ENCODE results near the gene ALOX5AP.
A peak's percentile ranks its signal among the peaks of the same experiment; 100 is the strongest.

Gene ALOX5AP

DNA sequence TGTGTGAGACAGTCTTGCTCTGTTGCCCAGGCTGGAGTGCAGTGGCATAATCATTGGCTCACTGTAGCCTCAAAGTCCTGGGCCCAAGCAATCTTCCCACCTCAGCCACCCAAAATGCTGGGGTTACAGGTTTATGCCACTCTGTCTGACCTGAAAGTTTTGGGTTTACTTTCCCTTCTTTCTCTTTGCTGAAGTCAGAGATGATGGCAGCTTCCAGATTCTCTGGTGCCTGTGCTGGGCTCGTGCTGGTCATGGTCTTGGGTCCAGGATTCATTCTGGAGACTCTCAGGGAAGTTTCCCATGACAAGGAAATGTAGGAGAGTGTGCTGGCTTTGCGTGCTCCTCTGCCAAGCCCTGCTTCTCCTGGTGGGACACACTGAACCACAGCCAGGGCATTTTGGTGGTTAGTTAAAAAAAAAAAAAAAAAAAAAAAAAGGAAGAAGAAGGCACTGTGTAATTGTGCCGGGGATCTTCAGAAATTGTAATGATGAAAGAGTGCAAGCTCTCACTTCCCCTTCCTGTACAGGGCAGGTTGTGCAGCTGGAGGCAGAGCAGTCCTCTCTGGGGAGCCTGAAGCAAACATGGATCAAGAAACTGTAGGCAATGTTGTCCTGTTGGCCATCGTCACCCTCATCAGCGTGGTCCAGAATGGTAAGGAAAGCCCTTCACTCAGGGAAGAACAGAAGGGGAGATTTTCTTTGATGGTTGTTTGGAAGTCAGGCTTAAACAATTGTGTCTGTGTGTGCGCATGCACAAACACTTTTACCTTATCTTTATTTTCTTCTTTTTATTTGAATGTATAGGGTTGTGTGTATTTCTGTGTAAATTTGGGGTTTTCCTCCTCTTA is at the start of gene ALOX5AP:
Gene ALOX5AP (plus strand): TSS at position 519 of the 847 bp plus-strand sequence. CDS start 63 bp downstream, at position 582.
- DNase-seq (ENCODE audit: low read depth), result no peak

DNA sequence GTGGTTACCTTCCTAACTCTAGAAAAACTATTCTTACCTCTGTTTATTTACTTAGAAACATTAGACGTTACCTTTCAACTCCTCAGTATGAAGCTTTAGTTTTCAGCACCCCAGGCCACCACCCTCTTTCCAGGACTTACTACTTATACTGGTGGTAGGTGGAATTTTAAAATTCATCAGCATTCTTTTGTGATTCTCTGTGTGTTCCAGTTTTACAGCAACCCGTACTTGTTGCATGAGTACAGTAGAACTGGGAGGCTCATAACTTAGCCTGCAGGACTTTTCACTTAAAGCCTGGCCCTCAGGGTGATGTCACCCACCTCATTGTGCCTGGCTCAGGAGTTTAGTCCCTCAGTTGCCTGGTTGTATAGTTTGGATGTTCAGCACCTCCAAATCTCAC is 49.4 kb upstream of the ALOX5AP start:
- DNase-seq (ENCODE audit: low read depth), result no peak

DNA sequence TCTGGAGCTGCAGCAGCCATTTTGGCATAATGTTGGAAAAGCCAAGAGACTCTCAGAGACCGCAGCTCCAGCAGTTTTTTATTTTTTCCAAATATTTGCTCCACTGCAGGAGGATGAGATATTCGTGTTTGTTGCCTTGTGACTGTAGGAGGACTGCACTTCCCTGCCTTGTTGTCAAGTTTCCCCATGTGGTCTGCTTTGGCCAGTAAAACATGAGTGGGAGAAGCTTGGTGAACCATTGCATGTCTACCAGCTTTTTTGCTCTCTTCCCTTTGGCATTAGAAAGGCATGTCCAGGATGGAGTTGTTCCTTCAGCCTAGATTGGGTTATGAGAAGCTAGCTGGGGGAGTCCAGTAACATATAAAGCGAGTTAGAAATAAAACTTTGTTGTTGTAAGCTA is 47.7 kb upstream of the ALOX5AP start:
- no peak for DNase-seq (ENCODE audit: low read depth)

DNA sequence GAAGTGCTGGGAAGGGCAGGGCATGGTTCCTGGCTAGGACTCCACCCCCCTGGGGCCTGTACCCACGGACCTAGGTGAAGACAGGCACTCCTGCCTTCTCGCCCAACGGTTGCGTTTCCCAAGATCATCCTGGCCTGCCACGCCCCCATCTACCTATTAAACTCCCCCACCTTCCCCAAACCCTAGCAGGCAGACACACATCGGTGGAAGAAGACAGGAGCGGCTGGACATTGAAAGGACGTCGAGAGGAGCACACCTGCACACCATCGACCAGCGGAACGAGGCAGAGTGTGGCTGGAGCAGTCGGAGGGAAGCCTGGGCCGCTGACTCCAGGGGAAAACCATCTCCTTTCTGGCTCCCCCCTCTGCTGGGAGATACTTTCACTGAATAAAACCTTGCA is 45.6 kb upstream of the ALOX5AP start:
- no peak for DNase-seq (ENCODE audit: low read depth)

DNA sequence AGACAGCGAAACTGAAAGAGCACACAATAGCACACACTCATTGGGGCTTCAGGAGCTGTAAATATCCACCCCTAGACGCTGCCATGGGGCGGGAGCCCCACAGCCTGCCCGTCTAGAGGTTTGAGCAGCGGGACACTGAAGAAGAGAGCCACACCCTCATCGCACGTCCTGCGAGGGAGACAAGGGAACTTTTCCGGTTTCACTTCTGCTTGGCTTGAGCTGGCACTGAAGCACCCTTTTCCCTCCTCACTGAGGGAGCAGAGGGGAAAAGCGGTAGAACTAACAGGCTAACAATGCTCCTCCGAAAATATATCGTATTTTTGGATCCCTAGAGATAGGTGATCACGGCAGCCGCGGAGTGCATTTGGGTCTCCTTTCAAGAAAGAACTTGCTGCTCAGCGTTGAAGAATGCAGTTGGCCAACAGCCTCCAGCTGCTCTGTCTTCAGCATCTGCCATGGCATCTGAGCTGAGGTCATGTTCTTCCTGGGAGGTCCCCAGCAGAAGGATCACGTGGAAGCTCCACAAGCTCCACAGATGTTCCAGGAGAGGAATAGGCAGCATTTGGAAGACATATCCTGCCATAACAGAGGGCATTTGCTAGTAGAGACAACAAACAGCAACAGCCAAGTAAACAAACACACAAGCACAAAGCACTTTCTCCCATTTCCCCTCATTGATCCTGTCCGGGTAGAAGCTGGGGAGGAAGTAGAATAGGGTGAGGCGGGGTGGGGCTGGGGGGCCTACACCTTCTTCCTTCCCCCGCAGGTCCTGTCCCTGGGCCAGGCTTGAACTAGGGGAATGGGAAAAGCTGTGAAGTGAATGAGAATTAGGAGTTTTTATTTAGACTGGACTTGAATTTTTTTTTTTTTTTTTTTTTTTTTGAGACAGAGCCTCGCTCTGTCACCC is 44.8 kb upstream of the ALOX5AP start:
- DNase-seq (ENCODE audit: low read depth), result peak; percentile 80

DNA sequence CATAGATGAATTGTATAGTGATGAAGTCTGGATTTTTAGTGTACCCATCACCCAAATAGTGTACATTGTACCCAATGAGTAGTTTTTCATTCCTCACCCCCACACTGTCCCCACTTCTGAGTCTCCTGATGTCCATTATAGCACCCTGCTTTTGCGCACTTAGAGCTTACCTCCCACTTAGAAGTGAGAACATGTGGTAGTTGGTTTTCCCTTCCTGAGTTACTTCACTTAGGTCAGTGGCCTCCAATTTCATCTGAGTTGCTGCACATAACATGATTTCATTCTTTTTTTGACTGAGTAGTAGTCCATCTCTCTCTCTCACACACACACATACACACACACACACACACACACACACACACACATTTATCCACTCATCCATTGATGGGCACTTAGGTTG is 43.2 kb upstream of the ALOX5AP start:
- DNase-seq (ENCODE audit: low read depth), result no peak

DNA sequence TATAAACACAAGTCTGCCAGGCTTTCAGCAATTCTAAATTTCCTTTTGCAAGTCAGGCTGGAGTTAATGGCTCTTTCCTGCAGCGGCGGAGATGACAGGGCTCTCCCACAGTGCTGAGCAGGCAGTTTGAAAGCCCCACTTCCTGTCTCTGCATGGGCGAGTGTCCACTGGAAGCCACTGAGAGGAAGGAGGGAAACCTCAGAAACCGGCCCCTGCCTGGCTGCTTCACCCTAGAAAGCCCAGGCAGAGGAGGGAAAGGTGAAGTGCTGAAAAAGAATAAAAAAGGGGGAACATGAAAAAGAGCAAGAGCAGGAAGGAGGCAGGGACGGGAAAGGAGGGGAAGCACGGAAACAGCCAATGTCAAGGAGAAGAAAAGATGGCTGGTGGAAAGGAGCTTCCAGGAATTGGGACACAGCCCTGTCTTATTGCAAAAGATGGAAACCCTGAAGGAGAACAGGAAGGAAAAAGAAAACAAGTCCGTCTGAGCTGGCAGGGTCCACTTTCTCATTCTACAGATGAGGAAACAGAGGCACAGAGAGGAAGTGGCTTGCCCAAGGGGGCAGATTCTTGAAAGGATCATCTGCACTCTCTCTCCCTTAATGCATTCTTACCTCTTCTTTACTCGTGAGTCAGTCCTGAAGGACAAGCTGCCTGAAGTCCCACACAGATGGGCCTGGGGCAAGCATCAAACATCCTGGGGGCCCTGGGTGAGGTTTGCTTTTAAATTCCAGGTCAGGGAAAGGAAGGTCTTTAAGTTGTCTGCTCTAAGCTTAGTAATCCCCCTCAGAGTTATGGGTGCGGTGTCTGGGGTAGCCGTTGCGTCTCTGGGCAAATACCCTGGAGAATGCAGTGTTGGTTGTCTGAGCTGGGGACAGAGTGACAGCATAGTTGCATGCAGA is 38.8 kb upstream of the ALOX5AP start:
- DNase-seq (ENCODE audit: low read depth), result no peak

DNA sequence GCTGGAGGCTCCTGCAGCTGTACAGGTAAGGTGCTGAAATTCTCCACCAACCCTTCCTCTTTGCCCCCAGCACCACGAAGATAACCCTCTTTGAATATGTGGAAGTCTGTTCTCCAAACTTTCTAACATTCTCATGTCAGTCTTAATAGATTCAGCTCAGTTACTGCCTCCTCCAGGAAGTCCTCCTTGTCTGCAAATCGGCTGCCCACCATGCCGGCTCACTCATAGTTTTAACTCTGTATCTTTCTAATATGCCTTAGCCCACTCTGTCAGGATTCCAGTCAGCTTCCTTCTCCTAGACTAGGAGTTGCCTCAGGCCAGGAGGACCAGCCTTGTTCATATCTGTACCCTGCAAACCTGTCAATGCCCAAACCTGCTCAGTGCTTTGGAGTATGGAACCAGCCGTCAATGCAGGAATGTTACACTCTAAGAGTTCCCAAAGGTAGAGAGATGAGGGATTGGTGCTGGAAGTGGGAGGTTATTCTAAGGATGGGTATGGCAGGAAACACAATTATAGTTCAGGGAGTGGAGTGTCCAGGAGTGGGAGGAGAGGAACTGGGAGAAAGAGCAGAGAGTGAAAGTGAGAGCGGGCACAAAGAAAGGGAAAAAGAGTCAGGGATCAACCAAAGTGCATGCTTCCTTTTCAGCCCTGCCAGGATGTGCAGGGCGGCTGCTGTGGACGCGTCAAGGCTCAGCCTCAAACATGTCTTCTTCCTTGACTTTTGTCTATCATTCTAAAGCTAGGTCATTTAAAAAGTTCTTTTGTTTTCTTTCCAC is 38.0 kb upstream of the ALOX5AP start:
- no peak for DNase-seq (ENCODE audit: low read depth)

DNA sequence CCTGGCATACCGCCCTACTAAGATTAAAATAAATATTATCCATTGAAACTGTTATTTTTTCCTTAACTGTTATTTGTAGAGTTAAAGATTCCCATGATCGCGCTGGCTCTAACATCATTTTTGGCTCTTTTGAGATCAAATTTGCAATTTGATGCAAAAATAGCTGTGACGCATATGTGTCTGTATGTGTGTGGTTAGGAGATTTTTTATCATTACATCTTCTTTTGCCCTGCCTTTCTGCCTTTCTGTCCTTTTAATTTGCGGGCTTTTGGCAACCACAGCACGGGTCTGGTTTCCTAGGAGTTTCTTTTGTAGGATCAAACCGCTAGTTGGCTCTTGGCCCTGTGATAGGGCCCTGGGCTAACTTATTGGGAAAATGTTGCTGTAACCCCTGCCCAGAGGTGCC is 37.3 kb upstream of the ALOX5AP start:
- peak; percentile 75 for DNase-seq (ENCODE audit: low read depth)

DNA sequence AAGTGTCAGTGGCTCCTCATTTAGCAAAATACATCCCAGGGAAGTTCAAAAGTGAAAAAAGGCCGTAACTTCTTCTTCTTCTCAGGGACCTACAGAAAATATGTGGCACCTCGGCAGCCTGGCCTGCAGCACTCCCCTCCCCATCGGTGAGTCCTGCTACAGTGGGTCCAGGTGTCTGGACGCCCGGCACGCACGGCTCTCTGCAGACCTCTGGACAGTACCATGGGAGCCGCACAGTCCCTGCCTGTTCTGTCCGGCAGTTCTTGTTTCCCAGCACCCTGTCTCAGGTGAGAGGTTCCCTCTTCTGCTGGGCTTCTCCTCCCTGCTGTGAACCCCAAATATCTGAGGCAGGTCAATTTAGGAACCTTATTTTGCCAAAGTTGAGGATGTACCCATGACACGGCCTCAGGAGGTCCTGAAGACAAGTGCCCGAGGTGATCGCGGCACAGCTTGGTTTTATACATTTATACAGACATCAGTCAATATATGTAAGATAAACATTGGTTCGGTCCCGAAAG is 36.8 kb upstream of the ALOX5AP start:
- no peak for DNase-seq (ENCODE audit: low read depth)

DNA sequence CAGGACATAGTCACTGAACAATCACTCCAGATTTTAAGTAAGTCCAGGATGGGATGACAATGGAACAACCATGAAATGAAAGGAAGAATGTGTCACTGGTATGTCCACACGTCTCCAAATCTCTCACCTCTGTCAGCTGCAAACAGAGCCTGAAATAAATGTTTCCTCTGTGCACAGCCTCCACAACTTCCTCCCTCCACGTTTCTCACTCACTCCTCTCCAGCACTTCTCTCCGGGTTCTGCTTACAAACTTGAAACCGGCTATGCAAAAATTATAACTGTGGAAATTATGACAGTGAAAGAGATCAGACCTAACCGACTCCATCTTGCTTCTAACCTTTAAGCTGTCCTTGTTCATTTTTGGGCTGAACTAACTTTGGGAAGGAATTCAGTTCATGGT is 35.0 kb upstream of the ALOX5AP start:
- DNase-seq (ENCODE audit: low read depth), result no peak

DNA sequence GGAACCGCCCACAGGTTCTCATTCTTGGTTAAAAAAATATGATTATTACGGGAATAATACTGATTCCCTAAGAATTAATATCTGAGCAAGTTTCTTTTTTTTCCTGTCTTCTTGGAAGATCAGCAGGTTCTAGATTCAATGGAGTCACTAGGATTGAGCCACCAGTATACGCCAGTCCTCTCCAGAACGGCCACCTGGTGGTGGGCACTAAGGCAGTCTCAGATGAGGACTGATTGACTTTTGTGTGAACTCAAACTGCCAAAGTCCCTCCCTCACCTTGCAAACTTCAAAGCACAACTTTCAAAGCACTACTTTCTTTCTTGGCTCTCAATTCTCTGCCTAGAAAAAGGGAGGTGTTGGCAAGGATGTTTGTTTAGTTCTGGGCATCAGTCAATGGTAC is 33.3 kb upstream of the ALOX5AP start:
- DNase-seq (ENCODE audit: low read depth), result no peak

DNA sequence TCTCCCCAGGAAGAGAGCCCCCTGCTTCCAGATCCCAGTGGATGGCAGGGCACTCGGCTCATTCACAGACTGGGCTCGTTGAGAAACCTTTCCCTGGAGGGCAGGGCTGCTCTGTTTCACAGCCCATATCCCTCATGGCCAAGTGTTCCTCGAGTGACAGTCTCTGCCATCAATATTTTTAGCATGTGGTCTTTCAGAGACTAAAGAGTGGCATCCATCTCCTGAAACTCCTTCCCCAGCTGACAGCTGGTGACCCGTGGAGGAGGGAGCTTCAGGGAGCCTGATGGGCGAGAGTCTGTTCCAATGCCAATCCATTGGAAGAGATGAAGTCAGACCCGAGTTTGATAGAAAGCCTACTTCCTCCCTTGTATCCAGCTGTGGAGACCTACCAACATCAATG is 30.7 kb upstream of the ALOX5AP start:
- DNase-seq (ENCODE audit: low read depth), result no peak

DNA sequence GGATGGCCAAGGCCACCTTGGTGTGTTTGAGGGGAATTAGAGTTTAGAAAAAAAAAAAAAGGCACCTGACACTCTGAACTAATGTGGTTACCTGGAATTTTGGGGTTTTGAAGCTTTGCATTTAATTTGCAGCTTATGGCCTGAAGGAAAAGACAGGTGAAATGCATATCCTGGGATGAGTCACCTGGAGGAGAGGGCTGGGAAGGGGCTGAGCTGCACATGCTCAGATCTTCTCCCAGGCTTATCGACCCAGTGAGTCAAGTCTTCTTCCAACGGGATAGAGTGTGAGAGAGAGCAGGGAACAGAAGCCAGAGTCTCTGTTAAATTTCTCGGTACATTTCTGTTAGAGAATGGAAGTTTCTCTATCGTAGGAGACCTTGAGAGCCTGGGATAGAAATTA is 29.7 kb upstream of the ALOX5AP start:
- no peak for DNase-seq (ENCODE audit: low read depth)

DNA sequence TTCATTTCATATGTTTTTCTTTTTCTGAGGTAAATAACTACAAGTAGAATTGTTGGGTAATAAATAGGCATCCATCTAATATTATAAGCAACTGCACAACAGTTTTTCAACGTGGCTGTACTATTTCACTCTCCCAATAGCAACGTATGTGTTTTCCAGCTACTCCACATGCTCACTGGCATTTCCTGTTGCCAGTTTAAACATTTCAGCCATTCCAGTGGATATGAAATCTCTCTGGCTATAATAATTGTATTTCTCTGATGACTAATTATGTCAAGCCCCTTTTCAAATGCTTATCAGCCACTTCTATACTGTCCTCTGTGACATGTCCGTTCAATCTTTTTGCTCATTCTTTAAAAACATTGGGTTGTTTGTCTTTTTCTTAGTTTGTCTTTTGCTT is 26.8 kb upstream of the ALOX5AP start:
- no peak for DNase-seq (ENCODE audit: low read depth)

DNA sequence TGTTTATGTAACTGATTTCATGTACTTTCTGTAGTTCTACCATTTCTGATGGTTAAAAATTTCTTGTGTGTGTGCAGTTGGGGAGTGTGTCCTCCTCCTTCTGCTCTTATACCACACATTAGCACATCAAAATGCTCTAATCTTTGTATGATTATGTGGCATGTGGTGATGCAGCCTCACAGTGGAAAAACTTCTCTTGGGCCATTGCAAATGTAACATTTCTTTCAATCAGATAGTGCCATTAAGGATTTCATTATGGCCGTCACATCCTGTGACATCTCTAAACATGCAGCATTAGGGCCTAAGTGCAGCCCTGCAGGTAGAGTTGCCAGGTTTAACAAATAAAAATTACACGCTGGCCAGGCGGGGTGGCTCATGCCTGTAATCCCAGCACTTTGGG is 24.9 kb upstream of the ALOX5AP start:
- no peak for DNase-seq (ENCODE audit: low read depth)

DNA sequence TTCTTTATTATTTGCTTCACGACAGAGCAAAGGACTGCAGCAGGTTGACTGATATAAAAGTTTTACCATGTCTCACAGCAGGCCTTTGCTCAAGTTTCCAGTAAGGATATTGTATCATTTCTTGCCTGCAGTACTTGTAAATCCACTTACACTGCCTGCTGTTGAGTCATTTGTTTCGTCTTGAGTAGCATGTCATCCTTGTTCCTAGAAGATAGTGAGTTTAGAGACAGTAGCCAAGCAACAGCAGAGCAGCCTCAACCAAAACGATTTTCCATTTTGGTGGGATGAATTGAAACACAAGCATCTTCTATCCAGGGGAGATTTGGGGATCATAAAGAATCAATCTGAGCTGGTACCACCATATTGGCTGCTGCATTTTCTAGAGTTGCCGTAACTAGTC is 24.0 kb upstream of the ALOX5AP start:
- DNase-seq (ENCODE audit: low read depth), result no peak

DNA sequence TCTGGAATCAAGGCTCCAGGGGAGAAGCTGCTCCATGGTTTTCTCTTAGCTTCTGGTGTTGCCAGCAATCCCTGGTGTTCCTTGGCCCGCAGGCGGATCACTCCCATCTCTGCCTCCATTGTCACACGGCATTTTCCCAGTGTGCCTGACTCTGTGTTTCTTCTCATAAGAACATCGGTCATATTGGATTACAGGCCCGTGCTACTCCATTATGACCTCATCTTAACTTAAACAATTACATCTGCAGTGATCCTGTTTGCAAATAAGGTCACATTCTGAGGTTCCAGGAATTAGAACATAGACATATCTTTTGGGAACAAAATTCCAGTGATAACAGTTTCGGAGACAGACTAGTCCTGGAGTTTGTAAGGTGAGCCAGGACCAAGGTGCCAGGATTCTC is 23.5 kb upstream of the ALOX5AP start:
- DNase-seq (ENCODE audit: low read depth), result no peak

DNA sequence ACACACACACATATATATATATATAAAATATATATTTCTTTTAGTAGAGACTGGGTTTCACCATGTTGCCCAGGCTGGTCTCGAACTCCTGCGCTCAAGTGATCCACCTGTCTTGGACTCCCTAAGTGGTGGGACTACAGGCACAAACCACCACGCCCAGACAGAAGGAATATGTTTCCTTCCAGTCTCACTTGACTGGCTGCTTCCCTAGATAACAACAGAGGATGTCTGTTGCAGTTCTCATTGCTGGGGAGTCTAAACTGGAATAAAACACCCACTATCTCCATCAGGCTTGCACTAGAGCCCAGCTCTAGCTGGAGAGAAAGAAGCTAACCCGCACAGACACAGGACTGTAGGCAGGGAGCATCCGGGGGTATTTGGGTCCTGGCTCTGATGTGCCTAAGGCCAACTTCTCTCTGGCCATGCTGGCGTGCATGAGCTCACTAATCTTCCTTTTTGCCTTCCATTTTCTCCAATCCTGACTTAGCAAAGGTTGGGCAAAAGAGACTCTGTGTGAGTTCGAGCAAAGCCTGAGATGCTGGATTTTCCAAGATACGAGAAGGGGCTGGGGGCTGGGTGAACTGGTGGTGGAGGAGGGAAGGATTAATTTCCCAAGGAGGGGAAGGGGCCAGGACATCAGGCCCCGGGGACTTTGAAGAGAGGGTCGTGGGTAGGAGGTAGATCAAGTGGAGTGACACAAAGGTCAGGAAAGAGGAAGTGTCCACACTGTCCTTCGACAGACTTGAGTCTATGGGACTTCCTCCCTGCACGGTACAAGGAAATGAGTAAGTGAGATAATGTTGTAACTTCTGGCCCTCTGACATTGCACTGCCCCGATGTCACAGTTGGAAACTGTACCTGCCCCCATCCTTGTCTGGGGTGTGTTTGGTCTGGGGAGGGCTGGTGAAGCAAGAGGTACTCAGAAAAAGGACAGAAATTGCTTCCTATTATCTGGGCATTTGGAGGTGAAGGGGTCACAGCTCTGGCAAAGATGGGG is 22.5 kb upstream of the ALOX5AP start:
- DNase-seq (ENCODE audit: low read depth), result no peak
